Measurements from ENCODE around the gene HSF5. TPM values are rescaled to one million over a fixed set of nuclear protein-coding genes. Genes with fewer than 3 reads are reported as not detected.

The HSF5 gene, protein sequence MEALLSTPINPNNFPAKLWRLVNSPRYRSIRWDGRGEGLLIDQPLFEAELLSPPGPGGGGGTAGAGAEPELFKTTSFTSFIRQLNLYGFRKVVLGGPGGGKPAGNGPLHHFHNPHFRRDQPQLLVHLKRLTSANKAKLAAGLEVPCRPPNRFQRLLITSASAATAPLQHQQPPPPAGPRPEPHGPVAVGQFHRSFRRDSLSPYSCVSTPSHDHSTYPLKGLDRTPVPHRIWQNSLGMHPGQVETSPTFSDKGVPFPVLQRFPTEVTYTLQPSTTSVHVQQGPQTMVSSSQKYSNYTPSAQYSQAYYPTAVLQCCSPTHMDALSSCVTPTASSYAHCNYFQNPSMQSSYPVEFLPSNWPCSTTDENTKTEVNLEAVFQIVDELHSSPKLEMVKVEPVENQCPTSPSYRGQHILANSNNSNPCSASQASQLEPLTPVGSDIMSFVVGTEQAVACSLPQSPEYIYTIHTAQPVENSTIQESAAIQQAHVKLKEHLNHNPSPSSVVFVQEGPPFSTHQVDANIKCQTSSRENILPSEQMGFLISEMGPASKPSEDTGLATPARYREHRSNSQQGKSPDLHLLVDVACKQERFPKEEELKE
- 1 to 10 TPM; 2.6 to 3.1 TPM for total RNA-seq

GRCh38 chr17:58487589-58488427 is at the start of gene HSF5:
Gene HSF5, minus strand, starts transcription at chr17:58488408. Its CDS starts 134 bp downstream, at chr17:58488274.
- H3K36me3 Mint-ChIP-seq (ENCODE audit: low read depth): peaks cover 33% of the 10 kb centered on the region
- H3K4me1 Mint-ChIP-seq: peaks cover 14% of the 10 kb centered on the region
- POLR2A ChIA-PET: interaction anchor here (0.6 to 1.2 kb wide), 3 partner anchors 30 to 150 kb away, joined by 3 read pairs; no protein-coding TSS in a partner anchor
- peak within 1 kb of the TSS; percentile 47 for H3K27ac Mint-ChIP-seq
- peak within 1 kb of the TSS; percentile 52 for H3K4me3 Mint-ChIP-seq
- intact Hi-C loops (cut with DNase I, micrococcal nuclease): loop anchor here (1.0 kb wide), 1 partner anchor 171 kb away; no protein-coding TSS in a partner anchor
- ATAC-seq (peak; percentile 87), DNase-seq (peak; percentile 83)
- H3K27me3 Mint-ChIP-seq: no peaks in the 10 kb centered on the region
- CTCF ChIA-PET: interaction anchor here (0.6 to 2.1 kb wide), 11 partner anchors 9 to 936 kb away, joined by 3 to 9 read pairs (median 4); partner anchors contain the start of gene MTMR4
- no peaks in the 10 kb centered on the region for H3K9me3 Mint-ChIP-seq (ENCODE audit: low read depth)

GRCh38 chr17:58537266-58537665 is 49.1 kb upstream of the HSF5 start:
- Mint-ChIP-seq H3K4me1 (no peaks in the 10 kb centered on the region), H3K27me3 (peaks cover 19% of the 10 kb centered on the region), H3K9me3 (ENCODE audit: low read depth) (no peaks in the 10 kb centered on the region), H3K36me3 (ENCODE audit: low read depth) (no peaks in the 10 kb centered on the region), H3K27ac (no peak overlapping the region), H3K4me3 (no peak overlapping the region)
- CTCF ChIA-PET: interaction anchor here (0.6 to 1.4 kb wide), 2 partner anchors 15 to 220 kb away, joined by 3 to 5 read pairs; no protein-coding TSS in a partner anchor
- ATAC-seq: no peak
- POLR2A ChIA-PET: interaction anchor here (1.3 kb wide), 1 partner anchor 94 kb away, joined by 5 read pairs; no protein-coding TSS in a partner anchor
- intact Hi-C loops (cut with DNase I, micrococcal nuclease): no loop called here
- no peak for DNase-seq

DNA sequence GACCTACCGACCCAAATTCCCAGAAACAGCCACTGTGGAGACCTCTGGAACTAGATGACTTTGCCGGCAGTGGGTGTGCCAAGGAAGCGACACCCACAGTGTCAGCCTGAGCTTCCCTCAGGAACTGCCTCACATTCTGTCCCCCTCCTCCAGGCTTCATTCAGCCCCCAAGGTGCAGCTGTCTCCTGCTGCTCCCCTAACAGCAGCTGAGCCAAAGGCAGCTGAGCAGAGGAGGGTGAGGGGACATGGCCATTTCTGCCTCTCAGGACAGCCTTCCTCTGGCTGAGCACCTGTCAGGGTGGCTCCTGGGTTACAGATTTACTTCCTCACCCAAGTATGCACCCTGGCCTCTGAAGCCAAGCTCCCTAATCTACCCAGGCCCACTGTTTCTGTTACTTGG is 48.3 kb upstream of the HSF5 start:
- no peak for ATAC-seq
- intact Hi-C loops (cut with DNase I, micrococcal nuclease): no loop called here
- ChIA-PET CTCF (interaction anchor here (0.6 to 1.1 kb wide), 2 partner anchors 18 to 32 kb away, joined by 3 to 4 read pairs; no protein-coding TSS in a partner anchor), POLR2A (interaction anchor here (1.3 kb wide), 1 partner anchor 94 kb away, joined by 5 read pairs; no protein-coding TSS in a partner anchor)
- Mint-ChIP-seq H3K36me3 (ENCODE audit: low read depth) (no peaks in the 10 kb centered on the region), H3K4me3 (no peak overlapping the region), H3K9me3 (ENCODE audit: low read depth) (no peaks in the 10 kb centered on the region), H3K27me3 (peaks cover 19% of the 10 kb centered on the region), H3K4me1 (no peaks in the 10 kb centered on the region), H3K27ac (no peak overlapping the region)
- DNase-seq: no peak

GRCh38 chr17:58535431-58535830 is 47.2 kb upstream of the HSF5 start:
- Mint-ChIP-seq H3K4me3 (no peak overlapping the region), H3K36me3 (ENCODE audit: low read depth) (no peaks in the 10 kb centered on the region), H3K9me3 (ENCODE audit: low read depth) (no peaks in the 10 kb centered on the region), H3K4me1 (no peaks in the 10 kb centered on the region), H3K27ac (no peak overlapping the region), H3K27me3 (peaks cover 19% of the 10 kb centered on the region)
- intact Hi-C loops (cut with DNase I, micrococcal nuclease): no loop called here
- ATAC-seq: no peak
- CTCF ChIA-PET: no interaction called here
- POLR2A ChIA-PET: no interaction called here
- no peak for DNase-seq

DNA sequence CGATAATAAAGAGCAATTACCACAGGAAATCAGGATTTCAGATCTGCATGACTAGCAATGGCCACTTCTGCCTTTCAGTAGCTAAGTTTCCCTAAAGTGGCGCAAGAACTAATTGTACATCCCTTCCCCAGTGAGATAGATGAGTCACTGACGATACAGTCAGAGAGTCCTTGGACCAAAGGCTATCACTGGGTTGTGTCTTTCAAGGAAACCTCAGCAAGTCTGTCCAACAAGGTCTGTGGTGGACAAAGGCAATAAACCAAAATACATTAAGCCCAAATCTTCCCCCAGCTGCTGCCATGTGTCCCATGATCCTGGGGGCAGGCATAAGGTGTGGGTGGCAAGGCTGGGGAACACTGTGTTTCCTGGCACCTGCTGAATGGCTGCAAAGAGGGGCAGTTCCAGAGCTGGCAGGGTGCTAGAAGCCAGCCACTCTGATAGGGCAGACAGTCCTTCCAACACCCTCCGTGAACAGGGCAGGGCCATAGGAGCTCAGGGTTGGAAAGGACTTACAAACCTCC is 46.8 kb upstream of the HSF5 start:
- Mint-ChIP-seq H3K36me3 (ENCODE audit: low read depth) (no peaks in the 10 kb centered on the region), H3K27ac (no peak overlapping the region), H3K27me3 (peaks cover 19% of the 10 kb centered on the region), H3K9me3 (ENCODE audit: low read depth) (no peaks in the 10 kb centered on the region), H3K4me3 (no peak overlapping the region), H3K4me1 (no peaks in the 10 kb centered on the region)
- DNase-seq (no peak), ATAC-seq (no peak)
- ChIA-PET POLR2A (no interaction called here), CTCF (no interaction called here)
- intact Hi-C loops (cut with DNase I, micrococcal nuclease): loop anchor here in 1 of 2 experiments (5.0 kb wide), 1 partner anchor 92 kb away; no protein-coding TSS in a partner anchor

DNA sequence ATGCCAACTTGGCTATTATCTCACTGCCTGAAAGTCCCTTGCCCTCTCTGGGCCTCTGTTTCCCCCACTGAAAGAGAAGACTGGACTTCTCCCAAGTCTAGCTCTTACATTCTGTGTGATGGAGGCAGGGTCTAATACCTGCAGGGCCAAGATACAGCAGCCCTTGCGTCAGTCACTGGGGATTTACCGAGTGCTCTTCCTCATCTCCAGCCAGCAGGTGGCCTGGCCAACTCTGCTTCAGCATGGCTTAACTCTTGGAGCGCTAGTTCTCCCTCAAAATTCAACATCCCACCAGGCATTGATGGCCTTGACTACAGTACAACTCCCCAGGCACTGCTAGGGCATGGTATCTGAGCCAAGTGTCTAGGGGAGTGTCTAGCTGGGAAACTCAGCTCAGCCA is 46.1 kb upstream of the HSF5 start:
- CTCF ChIA-PET: no interaction called here
- POLR2A ChIA-PET: interaction anchor here (0.7 kb wide), 1 partner anchor 96 kb away, joined by 4 read pairs; no protein-coding TSS in a partner anchor
- ATAC-seq: no peak
- intact Hi-C loops (cut with DNase I, micrococcal nuclease): loop anchor here in 1 of 2 experiments (5.0 kb wide), 1 partner anchor 93 kb away; no protein-coding TSS in a partner anchor
- no peaks in the 10 kb centered on the region for H3K36me3 Mint-ChIP-seq (ENCODE audit: low read depth)
- H3K27ac Mint-ChIP-seq: no peak overlapping the region
- no peaks in the 10 kb centered on the region for H3K4me1 Mint-ChIP-seq
- no peak for DNase-seq
- H3K27me3 Mint-ChIP-seq: peaks cover 19% of the 10 kb centered on the region
- H3K9me3 Mint-ChIP-seq (ENCODE audit: low read depth): no peaks in the 10 kb centered on the region
- H3K4me3 Mint-ChIP-seq: no peak overlapping the region

GRCh38 chr17:58533616-58534188 is 45.5 kb upstream of the HSF5 start:
- Mint-ChIP-seq H3K27ac (no peak overlapping the region), H3K4me3 (no peak overlapping the region), H3K4me1 (no peaks in the 10 kb centered on the region), H3K27me3 (peaks cover 19% of the 10 kb centered on the region), H3K36me3 (ENCODE audit: low read depth) (no peaks in the 10 kb centered on the region), H3K9me3 (ENCODE audit: low read depth) (no peaks in the 10 kb centered on the region)
- DNase-seq (no peak), ATAC-seq (no peak)
- POLR2A ChIA-PET: interaction anchor here (0.6 to 0.7 kb wide), 2 partner anchors 33 to 97 kb away, joined by 4 read pairs; no protein-coding TSS in a partner anchor
- CTCF ChIA-PET: no interaction called here
- intact Hi-C loops (cut with DNase I, micrococcal nuclease): loop anchor here in 1 of 2 experiments (5.0 kb wide), 1 partner anchor 94 kb away; no protein-coding TSS in a partner anchor

DNA sequence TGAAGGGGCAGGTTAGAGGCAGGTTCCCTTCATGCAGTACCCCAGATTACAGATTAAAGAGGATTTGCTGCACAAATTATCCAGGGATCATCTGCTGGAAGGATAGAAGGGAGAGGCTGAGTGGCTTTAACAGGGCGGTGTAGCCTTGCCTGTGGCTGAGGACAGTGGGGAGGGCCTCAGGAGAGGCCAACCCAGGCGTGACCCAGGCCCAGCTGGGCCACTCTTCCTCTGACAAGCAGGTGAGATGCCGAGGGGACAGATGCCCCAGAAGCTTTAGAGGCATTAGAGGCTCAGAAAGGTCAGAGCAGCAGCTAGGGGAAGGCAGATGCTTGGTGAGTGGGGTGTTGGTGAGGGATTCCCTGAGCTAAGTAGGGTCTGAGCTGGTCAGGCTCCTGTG is 44.3 kb upstream of the HSF5 start:
- Mint-ChIP-seq H3K27ac (no peak overlapping the region), H3K27me3 (peaks cover 19% of the 10 kb centered on the region), H3K4me3 (no peak overlapping the region), H3K36me3 (ENCODE audit: low read depth) (no peaks in the 10 kb centered on the region), H3K4me1 (no peaks in the 10 kb centered on the region), H3K9me3 (ENCODE audit: low read depth) (no peaks in the 10 kb centered on the region)
- intact Hi-C loops (cut with DNase I, micrococcal nuclease): loop anchor here in 1 of 2 experiments (5.0 kb wide), 1 partner anchor 95 kb away; no protein-coding TSS in a partner anchor
- DNase-seq (no peak), ATAC-seq (no peak)
- ChIA-PET POLR2A (interaction anchor here (1.8 kb wide), 1 partner anchor 98 kb away, joined by 12 read pairs; no protein-coding TSS in a partner anchor), CTCF (interaction anchor here (0.7 to 0.8 kb wide), 3 partner anchors 8 to 55 kb away, joined by 3 to 4 read pairs (median 3); no protein-coding TSS in a partner anchor)

GRCh38 chr17:58531661-58532554 is 43.7 kb upstream of the HSF5 start:
- intact Hi-C loops (cut with DNase I, micrococcal nuclease): loop anchor here in 1 of 2 experiments (5.0 kb wide), 1 partner anchor 95 kb away; no protein-coding TSS in a partner anchor
- Mint-ChIP-seq H3K4me1 (no peaks in the 10 kb centered on the region), H3K9me3 (ENCODE audit: low read depth) (no peaks in the 10 kb centered on the region), H3K4me3 (peak overlapping the region; percentile 31), H3K27me3 (peaks cover 19% of the 10 kb centered on the region), H3K36me3 (ENCODE audit: low read depth) (no peaks in the 10 kb centered on the region), H3K27ac (no peak overlapping the region)
- ATAC-seq: peak; percentile 92
- CTCF ChIA-PET: interaction anchor here (0.6 to 0.8 kb wide), 3 partner anchors 9 to 11 kb away, joined by 3 to 4 read pairs (median 3); no protein-coding TSS in a partner anchor
- POLR2A ChIA-PET: interaction anchor here (1.0 to 1.8 kb wide), 3 partner anchors 13 to 100 kb away, joined by 4 to 12 read pairs (median 7); no protein-coding TSS in a partner anchor
- peak; percentile 70 for DNase-seq

Measured in activated CD4-positive, alpha-beta T cell treated with anti-CD3 and anti-CD28 coated beads for 36 hours (primary cell).